Panc1 (cell line): ENCODE data around the gene SCARB2.

Source experiments
- CTCF ChIP-seq: fragments of 450-650 bp; IDR thresholded peaks from 2 replicates; pipeline ENCODE4 v1.5.1; 2017; ENCODE audit warnings: mild to moderate bottlenecking
- POLR2AphosphoS5 ChIP-seq: IDR thresholded peaks from 2 replicates; pipeline ENCODE4 v1.6.1; 2012; ENCODE audit warnings: mild to moderate bottlenecking, low read depth, low read length, moderate library complexity
- REST ChIP-seq, 2 experiments: IDR thresholded peaks; 2 replicates each; pipeline ENCODE4 v1.6.1; 2011 to 2012; ENCODE audit warnings: low read depth in 2 of 2, control low read depth in 1 of 2, low read length in 1 of 2, mild to moderate bottlenecking in 1 of 2, moderate library complexity in 1 of 2; ENCODE audit not compliant: insufficient read depth in 1 of 2
- SIN3A ChIP-seq: IDR thresholded peaks from 2 replicates; pipeline ENCODE4 v1.6.1; 2012; ENCODE audit warnings: low read depth, mild to moderate bottlenecking, low read length, moderate library complexity, borderline replicate concordance; ENCODE audit not compliant: insufficient read depth

GRCh38 chr4:76194325-76194724 is 19.3 kb downstream of the SCARB2 start:
- no peak for TF ChIP-seq CTCF
- no peak for TF ChIP-seq SIN3A
- no peak for TF ChIP-seq POLR2AphosphoS5
- TF ChIP-seq REST (IDR thresholded peaks at IDR 0.05; ENCODE audit: insufficient read depth in 1 of 2, low read depth in 2 of 2, low read length in 1 of 2) = no peak
